ENCODE measurements around the gene NDUFAF7. TPM values are rescaled to one million over a fixed set of nuclear protein-coding genes. Genes with fewer than 3 reads are reported as not detected.

NDUFAF7 gene, protein sequence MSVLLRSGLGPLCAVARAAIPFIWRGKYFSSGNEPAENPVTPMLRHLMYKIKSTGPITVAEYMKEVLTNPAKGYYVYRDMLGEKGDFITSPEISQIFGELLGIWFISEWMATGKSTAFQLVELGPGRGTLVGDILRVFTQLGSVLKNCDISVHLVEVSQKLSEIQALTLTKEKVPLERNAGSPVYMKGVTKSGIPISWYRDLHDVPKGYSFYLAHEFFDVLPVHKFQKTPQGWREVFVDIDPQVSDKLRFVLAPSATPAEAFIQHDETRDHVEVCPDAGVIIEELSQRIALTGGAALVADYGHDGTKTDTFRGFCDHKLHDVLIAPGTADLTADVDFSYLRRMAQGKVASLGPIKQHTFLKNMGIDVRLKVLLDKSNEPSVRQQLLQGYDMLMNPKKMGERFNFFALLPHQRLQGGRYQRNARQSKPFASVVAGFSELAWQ
- total RNA-seq = 10 to 100 TPM; 10.1 to 16.2 TPM

DNA sequence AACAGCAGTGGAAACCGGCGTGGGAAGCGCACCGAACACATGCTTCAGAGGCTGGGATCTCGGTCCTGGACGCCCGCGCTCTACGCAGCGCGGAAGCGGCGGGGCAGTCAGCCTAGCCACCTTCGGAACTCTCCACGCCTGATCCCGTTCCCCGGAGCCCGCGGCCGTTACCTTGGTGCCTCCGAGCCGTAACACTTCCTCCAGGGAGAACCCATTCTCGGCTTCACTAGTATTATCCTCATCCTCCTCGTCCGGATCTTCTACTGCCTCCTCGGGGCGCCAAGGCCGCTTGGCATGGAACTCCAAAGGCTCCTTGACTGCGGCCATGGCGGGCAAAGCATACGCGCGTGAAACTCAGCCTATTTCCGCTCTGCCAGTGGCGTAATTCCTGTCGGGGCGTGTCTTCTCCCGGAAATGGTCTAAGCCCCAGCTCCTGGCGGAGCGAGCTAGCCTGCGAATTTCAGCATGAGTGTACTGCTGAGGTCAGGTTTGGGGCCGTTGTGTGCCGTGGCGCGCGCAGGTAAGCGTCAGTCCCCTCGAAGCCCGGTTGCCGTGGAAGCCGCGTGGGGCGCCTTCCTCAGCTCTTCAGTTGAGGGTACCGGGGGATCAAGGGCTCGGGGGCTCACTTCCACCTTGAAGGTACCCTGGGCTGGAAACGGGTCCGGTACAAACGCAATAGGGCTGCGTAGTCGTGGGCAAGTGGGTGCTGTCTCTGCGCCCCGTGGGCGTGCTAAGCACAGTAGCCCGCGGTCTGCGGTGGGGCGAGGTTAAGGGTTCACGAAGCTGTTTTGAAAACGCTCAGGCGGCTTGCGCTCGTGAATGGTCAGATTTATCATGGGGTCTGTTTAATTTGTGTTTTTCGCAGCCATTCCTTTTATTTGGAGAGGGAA lies at the start of gene NDUFAF7, which contains the start of gene CEBPZ:
Gene NDUFAF7 (plus strand): TSS at position 418 of the 890 bp plus-strand sequence. CDS start 48 bp downstream, at position 466.
Gene CEBPZ (minus strand): TSS at position 356 of the 890 bp plus-strand sequence. CDS start 29 bp downstream, at position 327.
- TF ChIP-seq, protein P1, sequence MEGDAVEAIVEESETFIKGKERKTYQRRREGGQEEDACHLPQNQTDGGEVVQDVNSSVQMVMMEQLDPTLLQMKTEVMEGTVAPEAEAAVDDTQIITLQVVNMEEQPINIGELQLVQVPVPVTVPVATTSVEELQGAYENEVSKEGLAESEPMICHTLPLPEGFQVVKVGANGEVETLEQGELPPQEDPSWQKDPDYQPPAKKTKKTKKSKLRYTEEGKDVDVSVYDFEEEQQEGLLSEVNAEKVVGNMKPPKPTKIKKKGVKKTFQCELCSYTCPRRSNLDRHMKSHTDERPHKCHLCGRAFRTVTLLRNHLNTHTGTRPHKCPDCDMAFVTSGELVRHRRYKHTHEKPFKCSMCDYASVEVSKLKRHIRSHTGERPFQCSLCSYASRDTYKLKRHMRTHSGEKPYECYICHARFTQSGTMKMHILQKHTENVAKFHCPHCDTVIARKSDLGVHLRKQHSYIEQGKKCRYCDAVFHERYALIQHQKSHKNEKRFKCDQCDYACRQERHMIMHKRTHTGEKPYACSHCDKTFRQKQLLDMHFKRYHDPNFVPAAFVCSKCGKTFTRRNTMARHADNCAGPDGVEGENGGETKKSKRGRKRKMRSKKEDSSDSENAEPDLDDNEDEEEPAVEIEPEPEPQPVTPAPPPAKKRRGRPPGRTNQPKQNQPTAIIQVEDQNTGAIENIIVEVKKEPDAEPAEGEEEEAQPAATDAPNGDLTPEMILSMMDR (IDR thresholded peaks at IDR 0.05) = no peak
- Histone ChIP-seq H3K27me3 (no peaks in the 10 kb centered on the region), H3K36me3 (peaks cover 14% of the 10 kb centered on the region), H3K9me3 (no peaks in the 10 kb centered on the region), H3K27ac (peak within 1 kb of the TSS; percentile 88 to 93), H3K4me3 (peak within 1 kb of the TSS; percentile 75 to 86), H3K4me1 (peaks cover 0 to 37% of the 10 kb centered on the region in 2 donors)
- peak; percentile 95 for DNase-seq (ENCODE audit: low spot score)

- Histone ChIP-seq H3K36me3 (no peaks in the 10 kb centered on the region), H3K27me3 (no peaks in the 10 kb centered on the region), H3K4me1 (no peaks in the 10 kb centered on the region), H3K4me3 (no peak overlapping the region), H3K9me3 (no peaks in the 10 kb centered on the region), H3K27ac (no peak overlapping the region)
- TF ChIP-seq, protein P1 (IDR thresholded peaks at IDR 0.05) = no peak
- no peak for DNase-seq (ENCODE audit: low spot score)
These were observed 49.5 kb upstream of the NDUFAF7 start for GRCh38 chr2:37181726-37182684.

- Histone ChIP-seq H3K27ac (no peak within 1 kb of the TSS), H3K27me3 (no peaks in the 10 kb centered on the region), H3K9me3 (no peaks in the 10 kb centered on the region), H3K4me3 (no peak within 1 kb of the TSS), H3K4me1 (no peaks in the 10 kb centered on the region), H3K36me3 (no peaks in the 10 kb centered on the region)
- DNase-seq (ENCODE audit: low spot score) = no peak
- TF ChIP-seq, protein P1 (IDR thresholded peaks at IDR 0.05) = no peak
These were observed 42.9 kb upstream of the NDUFAF7 start, which contains the start of gene SULT6B1 for GRCh38 chr2:37188570-37188969. TSS of gene SULT6B1 (minus strand) at chr2:37188670. CDS start at chr2:37188640, 30 bp downstream.

DNA sequence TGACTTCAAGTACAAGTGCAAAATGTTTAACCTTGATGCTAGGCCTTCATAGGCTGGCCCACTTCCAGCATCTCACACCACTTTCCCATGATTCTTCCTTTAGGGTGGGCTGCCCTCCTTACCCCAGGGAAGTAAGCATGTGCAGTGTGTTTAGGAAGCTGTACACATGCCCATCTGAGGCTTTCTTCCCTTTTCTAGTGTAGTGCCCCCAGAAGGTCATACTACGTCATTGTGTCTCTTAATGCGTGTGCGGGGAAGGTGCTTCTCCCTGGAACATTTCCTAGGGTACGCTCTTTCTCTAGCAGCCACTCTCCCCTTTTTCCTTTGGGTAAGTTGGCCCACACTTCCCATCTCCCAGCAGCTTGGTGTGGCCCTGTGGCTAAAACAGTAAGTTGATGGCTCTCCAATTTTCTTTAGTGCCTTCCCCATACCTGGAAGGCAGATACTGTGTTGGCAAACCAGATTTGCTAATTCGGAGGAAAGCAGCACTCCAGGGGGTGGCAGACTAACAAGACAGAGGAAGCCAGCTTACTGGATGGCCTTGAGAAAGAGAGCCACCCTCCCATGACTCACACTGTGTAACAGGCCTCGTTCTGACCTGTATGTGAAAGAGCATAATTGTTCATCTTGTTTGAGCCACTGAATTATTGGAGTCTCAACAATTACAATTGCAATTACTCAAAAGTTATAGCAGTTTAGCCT lies 41.9 kb upstream of the NDUFAF7 start:
- Histone ChIP-seq H3K9me3 (no peaks in the 10 kb centered on the region), H3K4me3 (no peak overlapping the region), H3K36me3 (no peaks in the 10 kb centered on the region), H3K27ac (no peak overlapping the region), H3K27me3 (no peaks in the 10 kb centered on the region), H3K4me1 (no peaks in the 10 kb centered on the region)
- TF ChIP-seq, protein P1 (IDR thresholded peaks at IDR 0.05) = no peak
- DNase-seq (ENCODE audit: low spot score) = no peak
